22Rv1 (cell line): ENCODE data around the gene GMCL2.

Experiments used
- CTCF ChIP-seq: fragments of 450-650 bp; IDR thresholded peaks from 2 replicates; pipeline ENCODE4 v1.5.1; 2017; ENCODE audit warnings: mild to moderate bottlenecking
- ZFX ChIP-seq: fragments of 450-650 bp; IDR thresholded peaks from 2 replicates; pipeline ENCODE4 v1.6.1; 2017; ENCODE audit warnings: antibody characterized with exemption, borderline replicate concordance

DNA sequence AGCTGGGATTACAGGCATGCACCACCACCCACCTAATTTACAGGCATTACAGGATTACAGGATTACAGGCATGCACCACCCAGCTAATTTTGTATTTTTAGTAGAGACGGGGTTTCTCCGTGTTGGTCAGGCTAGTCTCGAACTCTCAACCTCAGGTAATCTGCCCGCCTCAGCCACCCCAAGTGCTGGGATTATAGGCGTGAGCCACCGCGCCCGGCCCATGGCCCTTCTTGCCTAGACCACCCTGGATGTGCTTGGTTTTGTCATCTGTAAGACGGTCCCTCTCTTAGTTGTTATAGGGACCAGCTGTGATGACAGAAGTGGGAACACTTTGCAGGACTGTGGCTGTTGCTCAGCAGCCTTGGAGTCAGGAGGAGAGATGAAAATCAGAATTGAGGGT lies 49.0 kb upstream of the GMCL2 start:
- TF ChIP-seq CTCF: no peak
- no peak for TF ChIP-seq ZFX
